Measurements from ENCODE around the gene MNX1.

MNX1 gene

GRCh38 chr7:156975620-156976019 is 34.8 kb downstream of the MNX1 start:
- Mint-ChIP-seq H3K27ac (no peak overlapping the region), H3K9me3 (peaks cover 0 to 7% of the 10 kb centered on the region in 2 donors), H3K36me3 (ENCODE audit: insufficient read depth) (no peaks in the 10 kb centered on the region), H3K4me3 (no peak overlapping the region), H3K27me3 (no peaks in the 10 kb centered on the region), H3K4me1 (ENCODE audit: low read depth in 2 of 2) (no peaks in the 10 kb centered on the region)
- DNase-seq (no peak), ATAC-seq (replicated peaks) (no peak)

GRCh38 chr7:156969972-156970420 is 40.5 kb downstream of the MNX1 start:
- Mint-ChIP-seq H3K9me3 (no peaks in the 10 kb centered on the region), H3K4me1 (ENCODE audit: low read depth in 2 of 2) (no peaks in the 10 kb centered on the region), H3K4me3 (no peak overlapping the region), H3K27me3 (no peaks in the 10 kb centered on the region), H3K36me3 (ENCODE audit: insufficient read depth) (peaks cover 25% of the 10 kb centered on the region), H3K27ac (no peak overlapping the region)
- ATAC-seq (replicated peaks) (no peak), DNase-seq (no peak)

- no peaks in the 10 kb centered on the region for H3K27me3 Mint-ChIP-seq
- DNase-seq: no peak
- peaks cover 42% of the 10 kb centered on the region for H3K36me3 Mint-ChIP-seq (ENCODE audit: insufficient read depth)
- no peak overlapping the region for H3K27ac Mint-ChIP-seq
- H3K4me1 Mint-ChIP-seq (ENCODE audit: low read depth in 2 of 2): no peaks in the 10 kb centered on the region
- no peak overlapping the region for H3K4me3 Mint-ChIP-seq
- ATAC-seq (replicated peaks): no peak
- H3K9me3 Mint-ChIP-seq: no peaks in the 10 kb centered on the region
Measured at GRCh38 chr7:156968183-156968582, 42.3 kb downstream of the MNX1 start.

GRCh38 chr7:156966387-156966786 is 44.1 kb downstream of the MNX1 start:
- peaks cover 57% of the 10 kb centered on the region for H3K36me3 Mint-ChIP-seq (ENCODE audit: insufficient read depth)
- no peak overlapping the region for H3K27ac Mint-ChIP-seq
- H3K4me3 Mint-ChIP-seq: no peak overlapping the region
- no peaks in the 10 kb centered on the region for H3K9me3 Mint-ChIP-seq
- peaks cover 0 to 3% of the 10 kb centered on the region in 2 donors for H3K4me1 Mint-ChIP-seq (ENCODE audit: low read depth in 2 of 2)
- H3K27me3 Mint-ChIP-seq: no peaks in the 10 kb centered on the region
- ATAC-seq (replicated peaks) (no peak), DNase-seq (no peak)

- Mint-ChIP-seq H3K27ac (no peak overlapping the region), H3K9me3 (no peaks in the 10 kb centered on the region), H3K27me3 (no peaks in the 10 kb centered on the region), H3K36me3 (ENCODE audit: insufficient read depth) (peaks cover 68% of the 10 kb centered on the region), H3K4me1 (ENCODE audit: low read depth in 2 of 2) (peaks cover 7 to 12% of the 10 kb centered on the region in 2 donors), H3K4me3 (no peak overlapping the region)
- ATAC-seq (replicated peaks) (no peak), DNase-seq (no peak)
Measured at GRCh38 chr7:156964971-156965370, 45.5 kb downstream of the MNX1 start.

DNA sequence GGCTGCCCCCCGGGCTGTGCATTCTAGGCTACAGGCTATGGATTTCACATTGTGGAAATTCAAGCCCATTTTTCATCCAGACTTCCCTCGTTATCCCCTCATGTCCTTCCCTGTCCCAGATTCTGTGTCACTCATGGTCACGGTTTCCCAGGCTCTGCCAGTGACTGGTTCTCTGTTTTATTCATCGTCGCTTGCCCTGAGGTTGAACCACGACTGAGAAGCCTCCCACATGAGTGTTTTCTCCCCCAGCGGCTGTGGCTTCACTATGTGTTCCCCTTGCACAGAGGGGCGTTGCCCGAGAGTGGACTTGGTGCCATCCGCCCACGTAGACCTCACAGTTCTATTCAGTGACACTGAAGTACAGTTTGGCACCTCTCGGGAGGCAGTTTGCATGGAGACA is 47.0 kb downstream of the MNX1 start:
- Mint-ChIP-seq H3K36me3 (ENCODE audit: insufficient read depth) (peaks cover 75% of the 10 kb centered on the region), H3K9me3 (no peaks in the 10 kb centered on the region), H3K27me3 (no peaks in the 10 kb centered on the region), H3K4me1 (ENCODE audit: low read depth in 2 of 2) (peaks cover 7 to 12% of the 10 kb centered on the region in 2 donors), H3K4me3 (no peak overlapping the region), H3K27ac (no peak overlapping the region)
- DNase-seq: no peak
- no peak for ATAC-seq (replicated peaks)

DNA sequence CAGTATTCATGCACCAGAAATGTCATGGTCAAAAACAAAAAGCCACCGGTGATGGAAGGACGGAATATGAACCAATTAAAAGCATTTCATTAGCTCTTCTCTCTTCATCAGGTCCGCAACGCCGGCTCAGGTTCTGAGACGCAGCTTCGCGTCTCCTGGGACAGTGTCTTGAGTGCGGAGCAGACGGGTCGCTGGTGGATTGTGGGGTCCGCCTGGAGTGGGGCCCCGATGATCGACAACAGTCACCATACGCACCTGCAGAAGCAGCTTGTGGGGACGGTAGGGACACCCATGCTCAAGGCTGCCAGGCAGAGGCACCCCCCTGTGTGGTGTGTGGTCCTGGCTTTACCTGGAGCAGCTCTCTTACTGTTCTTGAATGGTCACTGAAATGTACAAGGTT is 47.6 kb downstream of the MNX1 start:
- H3K9me3 Mint-ChIP-seq: no peaks in the 10 kb centered on the region
- H3K36me3 Mint-ChIP-seq (ENCODE audit: insufficient read depth): peaks cover 80% of the 10 kb centered on the region
- H3K27me3 Mint-ChIP-seq: no peaks in the 10 kb centered on the region
- no peak overlapping the region for H3K27ac Mint-ChIP-seq
- no peak for DNase-seq
- H3K4me1 Mint-ChIP-seq (ENCODE audit: low read depth in 2 of 2): peaks cover 7 to 12% of the 10 kb centered on the region in 2 donors
- no peak for ATAC-seq (replicated peaks)
- H3K4me3 Mint-ChIP-seq: no peak overlapping the region

DNA sequence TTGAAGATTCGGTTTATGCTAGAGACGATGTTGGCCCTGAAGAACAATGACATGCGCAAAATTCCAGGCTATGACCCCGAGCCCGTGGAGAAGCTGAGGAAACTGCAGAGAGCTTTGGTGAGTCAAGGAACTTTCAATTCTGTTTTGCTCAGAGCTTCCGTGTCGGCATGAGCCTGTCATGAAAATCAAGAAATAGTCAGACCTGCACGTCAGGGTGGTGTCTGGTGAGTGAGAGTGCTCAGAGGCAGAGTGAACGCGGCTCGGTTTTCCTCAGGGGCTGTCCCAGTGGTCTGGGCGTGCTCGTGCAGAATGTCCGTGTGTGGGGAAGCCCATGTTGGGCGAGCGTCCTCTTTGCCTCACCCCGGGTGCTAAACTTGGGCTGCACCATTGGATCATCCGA is 48.3 kb downstream of the MNX1 start:
- Mint-ChIP-seq H3K27me3 (no peaks in the 10 kb centered on the region), H3K36me3 (ENCODE audit: insufficient read depth) (peaks cover 81% of the 10 kb centered on the region), H3K27ac (no peak overlapping the region), H3K9me3 (no peaks in the 10 kb centered on the region), H3K4me3 (no peak overlapping the region), H3K4me1 (ENCODE audit: low read depth in 2 of 2) (peaks cover 7 to 12% of the 10 kb centered on the region in 2 donors)
- DNase-seq (no peak), ATAC-seq (replicated peaks) (no peak)

- no peak for ATAC-seq (replicated peaks)
- H3K27ac Mint-ChIP-seq: no peak overlapping the region
- no peaks in the 10 kb centered on the region for H3K9me3 Mint-ChIP-seq
- peaks cover 84% of the 10 kb centered on the region for H3K36me3 Mint-ChIP-seq (ENCODE audit: insufficient read depth)
- H3K4me3 Mint-ChIP-seq: no peak overlapping the region
- DNase-seq: no peak
- peaks cover 7 to 23% of the 10 kb centered on the region in 2 donors for H3K4me1 Mint-ChIP-seq (ENCODE audit: low read depth in 2 of 2)
- no peaks in the 10 kb centered on the region for H3K27me3 Mint-ChIP-seq
Measured at GRCh38 chr7:156956727-156957126, 53.7 kb downstream of the MNX1 start.

DNA sequence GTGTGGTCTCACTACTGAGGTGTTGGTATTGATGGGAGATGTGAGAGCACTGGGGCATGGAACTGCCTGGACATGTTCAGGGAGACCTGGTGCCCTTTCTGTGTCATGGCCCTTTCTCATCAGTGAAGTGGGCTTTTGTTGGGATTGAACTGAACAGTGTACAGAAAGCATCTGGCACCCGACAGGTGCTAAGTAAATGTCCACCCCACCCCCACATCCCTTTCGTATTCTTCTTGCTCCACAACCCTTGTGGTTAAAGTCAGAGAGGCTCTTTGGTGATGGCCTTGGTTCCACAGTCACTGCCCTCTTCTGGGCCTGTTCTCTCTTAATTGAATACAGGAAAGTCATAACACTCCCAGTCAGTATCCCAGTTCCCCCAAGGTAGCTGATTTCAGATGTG is 55.5 kb downstream of the MNX1 start:
- H3K36me3 Mint-ChIP-seq (ENCODE audit: insufficient read depth): peaks cover 77% of the 10 kb centered on the region

More for the DNA sequence above, 55.5 kb downstream of the MNX1 start:
- Mint-ChIP-seq H3K4me1 (ENCODE audit: low read depth in 2 of 2) (peaks cover 11 to 21% of the 10 kb centered on the region in 2 donors), H3K27ac (no peak overlapping the region), H3K4me3 (no peak overlapping the region), H3K27me3 (no peaks in the 10 kb centered on the region), H3K9me3 (no peaks in the 10 kb centered on the region)
- no peak for ATAC-seq (replicated peaks)
- DNase-seq: no peak

All from effector memory CD8-positive, alpha-beta T cell (primary cell).